GM12892 (cell line): ENCODE data around the gene GRHL1.

Source experiments
- POLR2A ChIP-seq: IDR thresholded peaks from 2 replicates; pipeline ENCODE4 v1.6.1; 2011; ENCODE audit warnings: low read depth, low read length, control low read depth
- POLR2AphosphoS5 ChIP-seq: IDR thresholded peaks from 2 replicates; pipeline ENCODE4 v1.6.1; 2011; ENCODE audit warnings: low read depth, low read length, control low read depth
- TAF1 ChIP-seq: IDR thresholded peaks from 2 replicates; pipeline ENCODE4 v1.6.1; 2011; ENCODE audit warnings: low read depth, mild to moderate bottlenecking, control low read depth, low read length, borderline replicate concordance

DNA sequence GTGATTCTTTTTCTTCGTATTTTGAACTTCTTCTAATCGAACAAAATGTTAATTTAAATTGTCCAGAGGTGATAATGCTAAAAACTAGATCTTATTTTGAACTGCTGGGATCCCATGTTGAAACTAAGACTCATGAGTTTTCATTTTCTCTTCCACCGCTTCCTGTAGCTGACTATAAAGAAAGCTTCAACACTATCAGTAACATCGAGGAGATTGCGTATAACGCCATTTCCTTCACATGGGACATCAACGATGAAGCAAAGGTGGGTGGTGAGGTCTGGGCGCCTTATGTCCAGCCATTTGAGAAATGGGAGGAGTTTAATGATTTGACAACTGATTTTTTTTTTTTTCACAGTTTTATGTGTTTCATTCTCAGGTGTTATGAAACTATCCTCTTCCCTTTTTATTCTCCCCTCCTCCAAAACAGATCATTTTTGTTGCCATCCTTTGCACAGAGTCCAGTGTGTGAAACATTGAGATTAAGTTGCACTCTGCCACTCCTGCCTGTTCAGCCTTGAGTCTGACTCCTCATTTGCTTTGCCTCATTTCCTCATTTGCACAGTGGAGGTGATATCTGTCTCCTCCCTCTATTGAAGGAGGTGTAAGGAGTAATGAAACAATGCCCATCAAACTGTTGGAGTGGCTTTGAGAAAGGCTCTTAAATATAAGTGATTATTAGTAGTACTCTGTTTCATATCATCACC lies 13.8 kb downstream of the GRHL1 start:
- TF ChIP-seq TAF1 (no peak), POLR2A (no peak), POLR2AphosphoS5 (no peak)
